ENCODE results near the gene UBA52.
A peak's percentile ranks its signal among the peaks of the same experiment; 100 is the strongest.
"Not testable (repeated sequence)": the region's sequence is repeated elsewhere in the genome, so short reads cannot be mapped to it uniquely, and the experiment has no call there.

The UBA52 gene

DNA sequence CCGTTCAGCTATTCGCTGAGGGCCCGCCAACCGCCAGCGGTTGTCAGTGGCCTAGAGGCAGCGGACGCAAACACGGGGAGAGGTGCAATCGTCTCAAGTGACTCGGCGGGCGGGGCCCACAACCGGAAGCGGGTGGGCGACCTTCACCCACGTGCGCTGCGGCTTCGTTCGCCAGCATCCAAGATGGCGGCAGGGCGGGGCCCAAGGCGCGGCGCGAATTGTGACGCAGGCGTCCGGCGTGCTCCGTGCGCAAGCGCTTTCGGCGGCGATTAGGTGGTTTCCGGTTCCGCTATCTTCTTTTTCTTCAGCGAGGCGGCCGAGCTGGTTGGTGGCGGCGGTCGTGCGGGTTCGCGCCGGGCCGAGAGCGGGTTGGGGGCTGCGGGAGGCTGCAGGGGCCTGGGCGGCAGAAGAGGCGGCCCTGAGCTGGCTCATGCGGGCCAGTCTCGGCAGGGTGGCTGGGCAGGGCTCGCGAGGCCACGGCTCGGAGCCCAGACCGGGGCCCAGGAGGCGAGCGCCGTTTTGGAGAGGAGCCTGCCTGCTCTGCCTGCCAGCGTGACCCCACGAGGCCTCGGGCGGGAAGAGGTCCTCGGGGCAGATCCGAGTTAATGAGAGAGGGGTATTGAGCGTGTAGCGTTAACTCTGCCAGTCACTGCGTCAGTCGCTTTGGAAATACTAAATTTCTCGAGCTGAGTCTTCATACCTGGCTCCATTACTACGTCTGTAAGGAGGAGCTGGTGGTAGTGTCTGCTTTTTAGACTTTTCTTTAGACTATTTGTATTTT lies at the start of gene UBA52:
UBA52 (plus strand) TSS at position 294 of the 781 bp plus-strand sequence. CDS start 1,444 bp downstream, outside the sequence.
- peak; percentile 97 for DNase-seq (ENCODE audit: low read depth)

DNA sequence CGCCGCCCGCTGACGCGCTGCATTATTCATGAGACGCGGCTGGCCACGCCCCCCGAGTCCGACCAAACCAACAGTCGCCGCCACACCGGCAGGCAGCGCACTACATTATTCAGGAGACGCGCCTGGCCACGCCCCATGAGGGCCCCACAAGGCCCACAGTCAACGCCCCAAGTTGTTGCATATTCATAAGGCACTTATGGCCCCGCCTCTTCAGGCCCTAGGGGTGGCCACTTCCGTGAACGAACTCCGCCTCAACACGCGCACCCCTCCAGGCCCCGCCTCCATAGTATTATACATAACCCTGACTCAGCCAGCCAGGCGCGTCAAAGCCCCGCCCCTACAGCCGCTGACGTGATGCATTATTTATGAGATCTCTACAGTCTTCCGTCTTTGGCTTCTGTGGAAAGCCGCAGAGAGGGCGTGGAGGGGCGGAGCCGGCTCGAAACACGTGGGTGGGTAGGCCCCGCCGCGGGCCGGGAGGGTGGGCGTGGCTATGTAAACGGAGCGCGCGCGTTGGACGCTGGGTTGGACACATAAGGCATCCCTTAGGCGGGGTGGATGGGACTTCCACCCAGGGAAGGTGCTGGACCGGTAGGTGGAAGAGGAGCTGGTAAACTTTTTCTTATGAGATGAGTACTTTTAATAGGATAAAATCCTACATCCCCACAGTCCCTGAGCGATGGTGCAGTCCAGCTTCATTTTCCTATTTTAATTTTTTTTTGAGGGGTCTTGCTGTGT lies 49.4 kb upstream of the UBA52 start:
- peak; percentile 100 for DNase-seq (ENCODE audit: low read depth)

GRCh38 chr19:18522862-18523440 lies 48.7 kb upstream of the UBA52 start:
- not testable (repeated sequence) for DNase-seq (ENCODE audit: low read depth)

DNA sequence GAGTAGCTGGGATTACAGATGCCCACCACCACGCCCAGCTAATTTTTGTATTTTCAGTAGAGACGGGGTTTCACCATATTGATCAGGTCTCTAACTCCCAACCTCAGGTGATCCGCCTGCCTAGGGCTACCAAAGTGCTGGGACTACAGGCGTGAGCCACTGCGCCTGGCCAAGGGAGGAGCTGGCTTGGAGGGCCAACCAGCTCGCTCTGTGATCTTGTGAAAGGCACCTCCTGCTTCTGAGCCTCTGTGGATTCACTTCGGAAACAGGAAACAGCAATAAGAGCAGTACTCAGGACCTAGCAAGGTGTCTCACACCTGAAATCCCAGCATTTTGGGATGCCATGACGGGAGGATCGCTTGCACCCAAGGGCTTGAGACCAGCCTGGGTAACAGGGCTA lies 47.8 kb upstream of the UBA52 start:
- DNase-seq (ENCODE audit: low read depth) = no peak

- DNase-seq (ENCODE audit: low read depth) = no peak
These were observed 45.3 kb upstream of the UBA52 start for GRCh38 chr19:18526316-18526715.

GRCh38 chr19:18529782-18530181 lies 41.9 kb upstream of the UBA52 start:
- DNase-seq (ENCODE audit: low read depth) = peak; percentile 19

DNA sequence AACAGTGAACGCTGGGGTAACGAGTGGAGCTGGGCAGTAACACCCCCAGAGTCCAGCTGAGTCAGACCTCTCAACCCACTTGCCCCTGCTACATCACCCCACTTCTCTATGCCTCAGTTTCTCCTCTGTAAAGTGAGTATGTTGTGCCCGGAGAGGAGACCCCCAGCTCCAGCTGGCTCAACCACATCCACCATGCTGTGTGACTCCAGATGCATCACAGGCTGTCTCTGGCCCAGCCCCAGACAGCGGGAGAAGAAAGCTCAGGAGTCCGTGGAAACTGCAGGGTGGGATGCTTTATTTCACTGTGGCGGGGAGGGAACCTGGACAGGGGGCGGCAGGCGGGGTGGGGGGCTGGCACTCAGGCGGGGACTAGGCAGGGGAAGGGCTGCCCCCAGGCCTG lies 40.2 kb upstream of the UBA52 start:
- DNase-seq (ENCODE audit: low read depth) = no peak

GRCh38 chr19:18532168-18532890 lies 39.3 kb upstream of the UBA52 start:
- DNase-seq (ENCODE audit: low read depth) = no peak

DNA sequence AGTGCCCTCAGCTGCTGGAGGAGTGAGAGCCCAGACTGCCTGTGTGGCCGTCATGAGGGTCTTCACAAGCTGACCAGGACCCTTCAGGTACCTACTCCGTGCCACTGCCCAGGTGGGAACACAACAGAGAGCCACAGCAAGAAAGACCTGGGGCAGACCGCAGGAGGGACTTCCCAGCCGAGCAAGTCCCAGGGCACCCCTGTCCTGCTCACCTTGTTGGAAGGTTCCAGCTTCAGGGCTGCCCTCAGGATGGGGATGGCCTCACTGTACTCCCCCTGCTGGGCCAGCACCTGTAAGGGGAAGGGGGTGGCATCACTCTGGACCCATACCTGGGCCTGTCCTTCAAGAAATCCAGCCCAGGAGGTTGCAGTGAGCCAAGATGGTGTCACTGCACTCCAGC lies 38.6 kb upstream of the UBA52 start:
- no peak for DNase-seq (ENCODE audit: low read depth)

DNA sequence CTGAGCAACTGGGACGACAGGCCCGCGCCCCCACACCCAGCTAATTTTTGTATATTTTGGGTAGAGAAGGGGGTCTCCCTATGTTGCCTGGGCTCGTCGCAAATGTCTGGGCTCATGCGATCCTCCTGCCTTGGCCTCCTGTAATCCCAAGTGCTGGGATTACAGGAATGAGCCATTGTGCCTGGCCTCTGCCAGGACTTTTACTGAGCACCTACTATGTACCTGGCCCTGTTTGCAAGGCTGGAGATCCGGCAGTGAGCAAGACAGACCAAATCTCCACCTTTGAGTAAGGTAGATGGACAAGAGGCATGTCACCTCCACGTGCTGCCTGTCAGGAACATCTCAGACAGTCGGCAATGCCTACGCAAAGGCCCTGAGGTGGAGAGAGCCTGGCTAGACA lies 35.2 kb upstream of the UBA52 start:
- DNase-seq (ENCODE audit: low read depth) = no peak

- DNase-seq (ENCODE audit: low read depth) = no peak
These were observed 34.2 kb upstream of the UBA52 start for GRCh38 chr19:18537431-18537830.

DNA sequence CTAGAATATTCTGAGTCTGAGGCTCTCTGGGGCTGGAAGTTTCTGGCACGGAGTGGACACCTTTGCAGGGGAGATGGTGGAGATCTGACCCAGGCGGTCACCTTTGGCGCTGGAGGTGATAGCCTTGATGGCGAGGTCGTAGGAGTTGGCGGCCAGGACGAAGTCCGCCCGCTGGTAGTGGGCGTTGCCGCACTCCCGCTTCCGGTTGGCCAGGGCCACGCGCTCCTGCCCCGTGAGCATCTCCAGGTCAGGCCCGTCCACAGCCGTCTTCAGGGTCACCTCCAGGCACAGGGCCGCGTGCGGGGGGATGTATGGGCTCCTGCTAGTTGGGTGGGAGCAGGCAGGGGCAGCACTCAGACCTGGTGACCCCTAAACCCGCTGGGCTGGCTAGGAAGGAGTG lies 33.5 kb upstream of the UBA52 start:
- no peak for DNase-seq (ENCODE audit: low read depth)

- DNase-seq (ENCODE audit: low read depth) = no peak
These were observed 32.3 kb upstream of the UBA52 start for GRCh38 chr19:18539372-18539771.

DNA sequence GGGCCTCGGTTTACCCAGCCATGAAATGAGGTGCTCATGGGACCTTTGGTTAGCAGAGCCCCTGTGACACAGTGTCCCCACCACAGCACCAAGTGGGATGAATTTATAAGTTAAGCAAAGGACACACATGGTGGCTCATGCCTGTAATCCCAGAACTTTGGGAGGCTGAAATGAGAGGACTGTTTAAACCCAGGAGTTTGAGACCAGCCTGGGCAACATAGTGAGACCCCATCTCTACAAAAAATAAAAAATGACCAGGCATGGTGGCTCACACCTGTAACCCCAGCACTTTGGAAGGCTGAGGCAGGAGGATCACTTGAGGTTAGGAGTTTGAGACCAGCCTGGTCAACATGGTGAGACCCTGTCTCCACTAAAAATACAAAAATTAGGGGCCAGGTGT lies 31.5 kb upstream of the UBA52 start:
- not testable (repeated sequence) for DNase-seq (ENCODE audit: low read depth)

DNA sequence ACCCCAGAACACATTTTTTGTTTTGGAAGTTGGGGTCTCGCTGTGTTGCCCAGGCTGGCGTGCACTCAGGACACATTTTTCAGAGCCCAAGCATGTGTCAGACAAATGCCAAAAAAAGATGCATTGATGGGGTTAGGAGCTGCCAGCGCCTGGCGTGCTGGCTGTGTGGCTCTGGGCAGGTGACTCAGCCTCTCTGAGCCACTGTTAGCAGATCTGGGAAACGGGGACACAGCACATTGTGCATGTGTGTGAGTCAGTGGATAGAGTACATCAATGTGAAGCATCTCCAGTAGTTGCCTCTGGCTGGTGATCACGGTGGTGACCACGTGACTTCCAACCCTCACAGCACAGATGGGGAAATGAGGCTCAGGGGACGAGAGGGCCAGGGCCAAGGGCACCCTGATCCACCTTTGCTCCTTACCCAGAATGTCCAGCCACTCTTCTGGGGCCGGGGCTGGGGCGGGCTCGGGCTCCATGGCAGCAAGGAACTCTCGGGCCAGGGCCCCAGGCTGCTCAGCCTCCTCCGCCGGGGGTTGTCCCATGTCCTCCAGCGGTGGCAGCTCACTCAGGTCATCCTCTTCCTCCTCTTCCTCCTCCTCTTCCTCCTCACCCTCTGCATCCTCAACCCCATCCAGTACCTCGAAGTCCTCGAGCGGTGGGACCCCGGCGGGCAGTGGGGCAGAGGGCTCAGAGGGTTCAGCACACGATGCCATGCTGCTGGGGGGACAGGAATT lies 30.2 kb upstream of the UBA52 start:
- DNase-seq (ENCODE audit: low read depth) = peak; percentile 54

GRCh38 chr19:18541992-18542940 lies 29.4 kb upstream of the UBA52 start:
- no peak for DNase-seq (ENCODE audit: low read depth)

DNA sequence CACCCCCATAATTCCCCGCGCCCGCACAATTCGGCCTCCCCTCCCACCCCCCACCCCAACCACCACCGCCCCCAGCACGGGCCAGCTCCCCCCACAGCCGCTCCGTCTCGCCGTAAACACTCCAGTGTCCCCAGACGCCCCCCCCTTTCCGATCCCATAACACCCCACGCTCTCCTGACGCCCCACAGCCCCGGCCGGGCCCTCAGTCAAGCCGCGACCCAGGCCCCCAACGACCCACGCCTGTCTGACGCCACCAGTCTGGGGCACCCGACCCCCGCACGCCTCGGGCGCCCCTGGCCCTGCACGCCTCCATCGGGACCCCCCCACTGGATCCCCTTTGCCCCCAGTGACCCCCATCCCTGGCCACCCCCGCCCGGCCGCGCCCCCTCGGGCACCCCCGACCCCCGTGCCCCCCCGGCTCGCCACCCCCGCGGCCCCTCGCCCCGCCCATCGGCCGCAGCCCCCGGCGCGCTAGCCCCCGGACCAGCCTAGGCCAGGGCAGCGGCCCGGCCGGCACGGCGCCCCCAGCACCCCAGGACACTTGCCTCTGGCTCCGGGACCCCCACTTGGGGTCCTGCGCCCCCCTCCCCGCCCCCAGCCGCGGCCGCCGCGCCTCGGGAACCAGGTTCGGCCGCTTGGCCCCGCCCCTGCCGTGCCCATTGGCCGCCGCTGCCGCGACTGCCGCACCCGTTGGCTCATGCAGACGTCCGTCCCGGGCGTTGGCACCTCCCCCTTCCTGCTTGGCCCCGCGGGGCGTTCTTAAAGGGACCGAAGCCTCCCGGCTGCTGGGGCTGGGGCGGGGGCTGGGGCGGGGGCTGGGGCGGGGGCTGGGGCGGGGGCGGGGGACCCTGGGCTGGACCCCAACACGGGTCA lies 28.5 kb upstream of the UBA52 start, which contains the start of gene FKBP8:
FKBP8 (minus strand) TSS at position 633 of the 873 bp plus-strand sequence. CDS start 1,603 bp downstream, outside the sequence.
- DNase-seq (ENCODE audit: low read depth) = peak; percentile 85

DNA sequence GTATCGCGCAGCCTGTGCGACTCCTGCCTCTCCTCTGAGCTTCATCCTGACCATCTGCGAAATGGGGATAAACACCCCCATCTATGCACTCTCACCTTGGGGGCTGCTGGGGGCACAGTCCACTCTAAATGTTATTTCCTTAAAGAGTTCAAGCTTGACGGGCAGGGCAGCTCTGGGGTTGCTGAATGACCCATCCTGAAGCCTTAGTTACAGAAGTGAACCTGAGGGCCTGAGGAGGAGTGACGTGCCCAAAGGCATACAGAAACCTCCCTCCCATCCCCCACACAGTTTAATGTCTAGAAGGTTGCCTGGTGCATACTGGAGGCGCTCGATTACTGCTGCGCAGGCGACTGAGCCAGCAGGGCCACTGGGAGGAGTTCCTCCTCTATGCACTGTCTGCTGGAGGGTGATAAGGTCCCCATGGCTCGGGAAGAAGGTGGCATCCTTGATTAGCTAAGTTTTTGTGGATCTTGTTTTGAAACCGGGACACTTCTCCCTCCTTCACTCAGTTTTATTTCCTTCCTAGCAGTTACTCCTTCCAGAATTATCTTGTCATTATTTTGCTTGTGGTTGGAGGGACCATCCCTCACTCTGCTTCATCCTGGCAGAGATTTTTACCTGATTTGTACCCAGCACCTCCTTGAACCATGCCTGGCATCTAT lies 27.7 kb upstream of the UBA52 start:
- DNase-seq (ENCODE audit: low read depth) = peak; percentile 78

DNA sequence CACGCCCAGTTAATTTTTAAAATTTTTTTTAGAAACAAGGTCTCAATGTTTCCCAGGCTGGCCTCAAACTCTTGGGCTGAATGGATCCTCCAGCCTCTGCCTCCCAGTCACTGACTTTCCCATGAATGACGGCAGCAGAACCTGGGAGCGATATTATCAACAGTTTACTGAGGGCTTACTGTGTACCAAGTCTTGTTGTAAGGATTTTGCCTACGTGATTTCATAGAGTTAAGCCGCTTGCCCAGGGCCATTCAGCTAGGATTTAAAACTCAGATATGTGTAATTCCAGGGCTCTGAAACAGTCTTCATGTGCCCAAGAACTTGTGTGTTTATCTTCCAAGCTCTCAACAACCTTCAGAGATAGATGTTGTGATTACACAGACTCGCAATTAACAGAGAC lies 20.0 kb upstream of the UBA52 start:
- no peak for DNase-seq (ENCODE audit: low read depth)

All from EH (cell line).